Sigmoid colon (tissue), 7 donors: Measurements from ENCODE around the gene FSD1L. TPM values are rescaled to one million over a fixed set of nuclear protein-coding genes. Genes with fewer than 3 reads are reported as not detected.

Experiments used
- DNase-seq: peaks from one replicate; pipeline ENCODE4 v3.0.0-alpha.2; 2019
- H3K27ac ChIP-seq, 4 donors: fragments of 200-600 bp; sonication (generic); one replicate each; pipeline ENCODE4 v1.5.1; 2016 to 2019; ENCODE audit warnings: mild to moderate bottlenecking in 1 of 4
- H3K27me3 ChIP-seq, 3 donors: fragments of 200-600 bp; sonication (generic); one replicate each; pipeline ENCODE4 v1.5.1; 2019; ENCODE audit warnings: mild to moderate bottlenecking in 1 of 3
- H3K36me3 ChIP-seq, 4 donors: fragments of 200-600 bp; sonication (generic); one replicate each; pipeline ENCODE4 v1.5.1; 2016 to 2019
- H3K4me1 ChIP-seq, 4 donors: fragments of 200-600 bp; sonication (generic); one replicate each; pipeline ENCODE4 v1.5.1; 2017 to 2019
- H3K4me3 ChIP-seq, 4 donors: fragments of 200-600 bp; sonication (generic); one replicate each; pipeline ENCODE4 v1.5.1; 2017 to 2019; ENCODE audit warnings: mild to moderate bottlenecking in 2 of 4, moderate library complexity in 1 of 4
- H3K9me3 ChIP-seq, 4 donors: fragments of 200-600 bp in 3 of 4; sonication (generic) in 3 of 4; one replicate each; pipeline versions ENCODE4 v1.5.1 to v1.6.1; 2013 to 2019
- EP300 ChIP-seq, 4 donors: sonication (generic); formaldehyde crosslinking; IDR thresholded peaks; one replicate each; pipeline ENCODE4 v1.6.1; 2017; ENCODE audit warnings: antibody characterized with exemption in 4 of 4
- POLR2A ChIP-seq, 2 donors: fragments of 450-650 bp; IDR thresholded peaks; one replicate each; pipeline ENCODE4 v1.6.1; 2016; ENCODE audit warnings: antibody characterized with exemption in 2 of 2, mild to moderate bottlenecking in 2 of 2, moderate library complexity in 2 of 2
- POLR2AphosphoS5 ChIP-seq, 4 donors: sonication (generic); formaldehyde crosslinking; IDR thresholded peaks; one replicate each; pipeline ENCODE4 v1.6.1; 2017; ENCODE audit warnings: antibody characterized with exemption in 4 of 4
- WGBS, 2 donors: extraction: QIAGEN DNeasy Blood & Tissue Kit; methylation state at CpG; one replicate each; pipeline ENCODE4 v1.1.7; 2013; 5-methylcytosine and 5-hydroxymethylcytosine counted together
- intact Hi-C: fragments of 100-400 bp; cut with DNase I; formaldehyde crosslinking; loops from one replicate; pipeline ENCODE4 v1.15.1; 2023
- polyA plus RNA-seq, 3 donors: library from polyadenylated mRNA; stranded (reverse); fragments of 200-250 nt; gene quantifications; one replicate each; pipeline ENCODE4 v1.2.3, GENCODE V29; 2013
- total RNA-seq, 4 donors: library from RNA; depleted of rRNA; stranded (reverse); fragments of >200 nt; gene quantifications; one replicate each; pipeline ENCODE4 v1.1.0, GENCODE V29; 2016
- TF ChIP-seq, protein P1 (sequence below), 4 experiments: fragments of 450-650 bp in 3 of 4; fragments of 200-600 bp in 1 of 4; IDR thresholded peaks; one replicate each; pipeline ENCODE4 v1.5.1; 2016 to 2019; ENCODE audit warnings: antibody characterized with exemption in 4 of 4, mild to moderate bottlenecking in 3 of 4, moderate library complexity in 2 of 4
- donor health status: healthy with polysubstance abuse.
- donor health status: Bipolar disorder and iron deficiency.
- donor health status: healthy.

FSD1L gene
- total and polyA plus RNA-seq, 7 donors: 1.2 to 6.4 (median 3.9) TPM

DNA sequence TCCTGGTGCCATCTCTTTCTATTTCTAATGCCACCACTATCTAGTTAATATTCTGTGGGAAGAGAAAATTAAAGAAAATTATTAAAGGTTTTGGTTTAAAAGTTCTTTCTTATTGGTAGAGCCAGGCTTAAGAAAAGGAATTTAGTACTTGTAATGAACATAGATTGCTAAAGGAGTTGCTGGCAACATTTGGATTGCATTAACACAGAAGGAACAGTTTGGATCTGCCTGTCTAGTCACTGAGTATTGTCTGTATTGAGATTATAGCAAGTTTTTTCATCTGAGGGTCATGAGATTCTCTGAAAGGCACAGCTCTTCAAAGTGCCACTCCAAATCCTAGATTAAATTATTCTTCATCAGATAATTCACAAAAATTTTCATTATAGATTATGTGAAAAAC is 32.0 kb downstream of the FSD1L start:
- Histone ChIP-seq H3K4me1 (no peaks in the 10 kb centered on the region), H3K27ac (no peak overlapping the region), H3K27me3 (no peaks in the 10 kb centered on the region), H3K9me3 (no peaks in the 10 kb centered on the region), H3K4me3 (no peak overlapping the region), H3K36me3 (no peaks in the 10 kb centered on the region)
- intact Hi-C loops: no loop called here
- no peak for TF ChIP-seq POLR2A (IDR thresholded peaks at IDR 0.05)
- TF ChIP-seq, protein P1, sequence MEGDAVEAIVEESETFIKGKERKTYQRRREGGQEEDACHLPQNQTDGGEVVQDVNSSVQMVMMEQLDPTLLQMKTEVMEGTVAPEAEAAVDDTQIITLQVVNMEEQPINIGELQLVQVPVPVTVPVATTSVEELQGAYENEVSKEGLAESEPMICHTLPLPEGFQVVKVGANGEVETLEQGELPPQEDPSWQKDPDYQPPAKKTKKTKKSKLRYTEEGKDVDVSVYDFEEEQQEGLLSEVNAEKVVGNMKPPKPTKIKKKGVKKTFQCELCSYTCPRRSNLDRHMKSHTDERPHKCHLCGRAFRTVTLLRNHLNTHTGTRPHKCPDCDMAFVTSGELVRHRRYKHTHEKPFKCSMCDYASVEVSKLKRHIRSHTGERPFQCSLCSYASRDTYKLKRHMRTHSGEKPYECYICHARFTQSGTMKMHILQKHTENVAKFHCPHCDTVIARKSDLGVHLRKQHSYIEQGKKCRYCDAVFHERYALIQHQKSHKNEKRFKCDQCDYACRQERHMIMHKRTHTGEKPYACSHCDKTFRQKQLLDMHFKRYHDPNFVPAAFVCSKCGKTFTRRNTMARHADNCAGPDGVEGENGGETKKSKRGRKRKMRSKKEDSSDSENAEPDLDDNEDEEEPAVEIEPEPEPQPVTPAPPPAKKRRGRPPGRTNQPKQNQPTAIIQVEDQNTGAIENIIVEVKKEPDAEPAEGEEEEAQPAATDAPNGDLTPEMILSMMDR (IDR thresholded peaks at IDR 0.05): no peak
- no peak for TF ChIP-seq POLR2AphosphoS5 (IDR thresholded peaks at IDR 0.05)
- no peak for TF ChIP-seq EP300 (IDR thresholded peaks at IDR 0.05)
- DNase-seq: no peak

DNA sequence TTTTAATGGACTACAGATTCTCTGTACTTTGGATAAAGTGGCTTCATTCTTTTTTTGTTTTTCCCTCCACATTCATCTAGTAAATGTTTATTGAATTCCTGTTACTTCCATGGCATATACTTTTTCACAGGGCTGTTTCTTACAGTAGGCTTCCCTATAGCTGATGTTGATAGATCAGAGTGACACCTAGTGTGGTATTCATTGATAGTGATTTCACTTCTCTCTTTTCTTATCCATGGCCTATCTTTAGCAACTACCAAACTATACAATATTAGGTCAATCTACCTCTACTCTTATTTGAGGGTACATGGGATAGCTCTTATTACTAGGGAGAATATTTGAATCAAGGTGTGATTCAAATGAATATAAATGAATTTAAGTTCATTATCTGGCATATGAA is 35.8 kb downstream of the FSD1L start:
- peaks cover 0 to 3% (median 0%) of the 10 kb centered on the region in 4 donors for H3K36me3 ChIP-seq
- no peak overlapping the region for H3K4me3 ChIP-seq
- H3K9me3 ChIP-seq: no peaks in the 10 kb centered on the region
- DNase-seq: no peak
- no peaks in the 10 kb centered on the region for H3K27me3 ChIP-seq
- no peaks in the 10 kb centered on the region for H3K4me1 ChIP-seq
- H3K27ac ChIP-seq: no peak overlapping the region
- intact Hi-C loops: no loop called here
- TF ChIP-seq, protein P1 (IDR thresholded peaks at IDR 0.05): no peak
- TF ChIP-seq POLR2A (IDR thresholded peaks at IDR 0.05) (no peak), POLR2AphosphoS5 (IDR thresholded peaks at IDR 0.05) (no peak), EP300 (IDR thresholded peaks at IDR 0.05) (no peak)

DNA sequence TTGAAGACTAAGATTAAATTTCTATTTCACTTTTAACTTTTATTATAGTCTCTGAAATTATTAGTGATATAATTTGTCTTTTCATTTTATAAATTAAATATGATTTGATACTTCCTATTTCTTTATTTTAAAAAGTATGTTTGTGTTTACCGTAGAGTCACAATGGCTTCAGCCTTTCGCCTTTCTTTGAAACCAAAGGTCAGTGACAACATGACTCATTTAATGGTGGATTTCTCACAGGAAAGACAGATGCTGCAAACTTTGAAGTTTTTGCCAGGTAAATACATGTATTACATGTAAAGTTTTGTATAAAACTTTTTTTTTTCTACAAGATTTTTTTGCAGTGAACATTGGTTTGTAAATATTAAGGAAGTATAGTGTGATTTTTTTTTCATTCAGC is 36.4 kb downstream of the FSD1L start:
- WGBS, 2 donors: 29 to 81% methylated on average over 2 of the region's 2 CpGs
- DNase-seq: no peak

DNA sequence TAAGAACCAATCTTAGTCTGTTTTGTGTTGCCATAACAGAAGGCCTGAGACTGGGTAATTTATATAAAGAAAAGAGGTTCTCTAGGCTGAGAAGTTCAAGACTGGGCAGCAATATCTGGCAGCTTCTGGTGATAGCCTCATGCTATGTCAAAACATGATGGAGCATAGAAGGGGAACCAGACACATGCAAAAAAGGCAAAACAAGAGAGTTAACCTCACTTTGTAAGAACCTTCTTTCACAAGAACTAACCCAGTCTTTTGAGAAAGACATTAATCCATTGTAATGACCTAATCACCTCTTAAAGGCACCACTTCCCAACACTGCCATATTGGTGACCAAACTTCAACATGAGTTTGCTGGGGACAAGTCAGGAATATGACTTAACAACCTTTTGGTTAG is 37.3 kb downstream of the FSD1L start:
- Histone ChIP-seq H3K27ac (no peak overlapping the region), H3K4me3 (no peak overlapping the region), H3K36me3 (peaks cover 0 to 3% (median 0%) of the 10 kb centered on the region in 4 donors), H3K9me3 (no peaks in the 10 kb centered on the region), H3K4me1 (no peaks in the 10 kb centered on the region), H3K27me3 (no peaks in the 10 kb centered on the region)
- no peak for TF ChIP-seq POLR2AphosphoS5 (IDR thresholded peaks at IDR 0.05)
- no peak for TF ChIP-seq EP300 (IDR thresholded peaks at IDR 0.05)
- TF ChIP-seq, protein P1 (IDR thresholded peaks at IDR 0.05): no peak
- no peak for TF ChIP-seq POLR2A (IDR thresholded peaks at IDR 0.05)
- no peak for DNase-seq
- intact Hi-C loops: no loop called here

More for the DNA sequence above, 36.4 kb downstream of the FSD1L start:
- TF ChIP-seq, protein P1 (IDR thresholded peaks at IDR 0.05): no peak
- TF ChIP-seq POLR2AphosphoS5 (IDR thresholded peaks at IDR 0.05) (no peak), POLR2A (IDR thresholded peaks at IDR 0.05) (no peak), EP300 (IDR thresholded peaks at IDR 0.05) (no peak)
- Histone ChIP-seq H3K27me3 (no peaks in the 10 kb centered on the region), H3K27ac (no peak overlapping the region), H3K36me3 (peaks cover 0 to 3% (median 0%) of the 10 kb centered on the region in 4 donors), H3K4me1 (no peaks in the 10 kb centered on the region), H3K4me3 (no peak overlapping the region), H3K9me3 (no peaks in the 10 kb centered on the region)
- intact Hi-C loops: no loop called here

DNA sequence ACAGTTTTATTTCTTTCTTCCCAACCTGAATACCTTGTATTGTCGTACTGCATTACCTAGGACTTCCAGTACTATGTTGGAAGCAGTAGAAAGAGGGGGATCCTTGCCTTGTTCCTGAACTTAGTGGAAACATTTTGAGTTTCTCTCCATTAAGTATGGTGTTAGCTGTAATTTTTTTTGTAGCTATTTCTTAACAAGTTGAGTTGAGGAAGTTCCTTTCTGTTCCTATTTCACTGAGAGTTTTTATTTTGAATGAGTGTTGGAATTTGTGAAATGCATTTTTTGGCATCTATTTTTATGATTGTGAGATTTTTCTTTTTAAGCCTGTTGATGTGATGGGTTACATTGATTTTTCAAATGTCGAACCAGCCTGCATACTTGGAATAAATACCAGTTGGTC is 49.0 kb downstream of the FSD1L start:
- Histone ChIP-seq H3K4me3 (no peak overlapping the region), H3K27ac (no peak overlapping the region), H3K36me3 (no peaks in the 10 kb centered on the region), H3K27me3 (no peaks in the 10 kb centered on the region), H3K4me1 (no peaks in the 10 kb centered on the region), H3K9me3 (no peaks in the 10 kb centered on the region)
- 91 to 95% methylated on average over 2 of the region's 2 CpGs for WGBS, 2 donors
- intact Hi-C loops: no loop called here
- no peak for DNase-seq
- TF ChIP-seq POLR2AphosphoS5 (IDR thresholded peaks at IDR 0.05) (no peak), EP300 (IDR thresholded peaks at IDR 0.05) (no peak), POLR2A (IDR thresholded peaks at IDR 0.05) (no peak)
- TF ChIP-seq, protein P1 (IDR thresholded peaks at IDR 0.05): no peak
